Right forelimb (tissue), 1 donor: ENCODE data around the gene IL31.
A peak's percentile ranks its signal among the peaks of the same experiment; 100 is the strongest.

ENCODE experiments used
- DNase-seq: peaks from one replicate; pipeline ENCODE4 v3.0.0-alpha.2; 2018

Gene IL31

GRCh38 chr12:122126713-122127597 is 47.1 kb downstream of the IL31 start:
- no peak for DNase-seq

GRCh38 chr12:122126342-122126635 is 47.7 kb downstream of the IL31 start:
- DNase-seq: no peak

GRCh38 chr12:122125452-122126341 is 48.3 kb downstream of the IL31 start:
- no peak for DNase-seq

DNA sequence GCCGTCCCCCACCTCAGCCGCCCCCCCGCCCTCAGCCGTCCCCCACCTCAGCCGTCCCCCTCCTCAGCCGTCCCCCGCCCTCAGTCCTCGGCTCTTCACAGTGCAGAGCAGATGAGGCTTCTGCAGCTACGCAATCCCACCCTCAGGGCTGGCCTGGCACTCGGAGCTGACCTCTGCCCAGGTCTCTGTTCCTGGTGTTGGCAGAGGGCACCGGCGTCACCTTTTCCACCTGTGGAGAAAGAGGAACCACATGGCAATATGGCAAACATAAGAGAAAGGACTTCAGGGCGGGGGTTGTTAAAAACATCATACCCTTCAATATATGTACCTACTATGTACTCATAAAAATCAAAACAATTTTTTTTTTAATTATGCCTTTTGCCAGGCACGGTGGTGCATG is 49.7 kb downstream of the IL31 start:
- no peak for DNase-seq

- no peak for DNase-seq
Measured at GRCh38 chr12:122123761-122124145, 50.3 kb downstream of the IL31 start.

GRCh38 chr12:122123051-122123760 is 50.8 kb downstream of the IL31 start:
- DNase-seq: peak; percentile 82
